ENCODE data around the gene PLOD2. TPM values are rescaled to one million over a fixed set of nuclear protein-coding genes. Genes with fewer than 3 reads are reported as not detected.

PLOD2 gene
- total RNA-seq, 1 donor from 2014 or later: 117 TPM

- peak; percentile 37 for DNase-seq (ENCODE audit: low read depth)
- H3K79me2 ChIP-seq (ENCODE audit: insufficient read depth, low read length): no peaks in the 10 kb centered on the region
Measured at GRCh38 chr3:146092230-146092629, 68.8 kb downstream of the PLOD2 start.

GRCh38 chr3:146091397-146091796 lies 69.6 kb downstream of the PLOD2 start:
- no peaks in the 10 kb centered on the region for H3K79me2 ChIP-seq (ENCODE audit: insufficient read depth, low read length)
- peaks cover 6% of the 10 kb centered on the region for H3K36me3 Mint-ChIP-seq (ENCODE audit: low read depth, unreplicated experiment)
- H3K36me3 ChIP-seq (ENCODE audit: insufficient read depth, low read length): peaks cover 3% of the 10 kb centered on the region
- H3K4me1 ChIP-seq (ENCODE audit: insufficient read depth, low read length): no peaks in the 10 kb centered on the region
- no peak overlapping the region for H3K4me3 ChIP-seq (ENCODE audit: insufficient read depth, low read depth, low read length)
- H3K27me3 ChIP-seq (ENCODE audit: insufficient read depth, low read length): no peaks in the 10 kb centered on the region
- H3K27ac ChIP-seq (ENCODE audit: low read depth, low read length): no peak overlapping the region
- H3K4me1 Mint-ChIP-seq (ENCODE audit: low read depth, unreplicated experiment): peaks cover 14% of the 10 kb centered on the region
- peaks cover 5% of the 10 kb centered on the region for H3K9me3 Mint-ChIP-seq (ENCODE audit: unreplicated experiment)
- H3K9me3 ChIP-seq (ENCODE audit: insufficient read depth, low read depth, low read length): no peaks in the 10 kb centered on the region
- H3K27me3 Mint-ChIP-seq (ENCODE audit: low read depth, unreplicated experiment): no peaks in the 10 kb centered on the region
- no peak overlapping the region for H3K4me3 Mint-ChIP-seq (ENCODE audit: unreplicated experiment)
- peaks cover 10% of the 10 kb centered on the region for H4K20me1 ChIP-seq (ENCODE audit: insufficient read depth, low read length)
- no peak overlapping the region for H3K27ac Mint-ChIP-seq (ENCODE audit: unreplicated experiment)
- no peak overlapping the region for H3K4me2 ChIP-seq (ENCODE audit: low read length)
- no peak overlapping the region for H3K9ac ChIP-seq (ENCODE audit: low read length)
- no peak overlapping the region for H2AFZ ChIP-seq (ENCODE audit: low read depth, low read length)
- no peak for FAIRE-seq
- TF ChIP-seq EZH2 (IDR thresholded peaks at IDR 0.05; ENCODE audit: insufficient read depth, low read length): no peak
- no peak for TF ChIP-seq CTCF (IDR thresholded peaks at IDR 0.05; ENCODE audit: insufficient read depth, low read depth, low read length)
- DNase-seq (ENCODE audit: low read depth): no peak

More at GRCh38 chr3:146092230-146092629, 68.8 kb downstream of the PLOD2 start:
- peaks cover 10% of the 10 kb centered on the region for H4K20me1 ChIP-seq (ENCODE audit: insufficient read depth, low read length)
- TF ChIP-seq CTCF (IDR thresholded peaks at IDR 0.05; ENCODE audit: insufficient read depth, low read depth, low read length) (no peak), EZH2 (IDR thresholded peaks at IDR 0.05; ENCODE audit: insufficient read depth, low read length) (no peak)
- Mint-ChIP-seq H3K4me3 (ENCODE audit: unreplicated experiment) (no peak overlapping the region), H3K9me3 (ENCODE audit: unreplicated experiment) (peaks cover 5% of the 10 kb centered on the region), H3K36me3 (ENCODE audit: low read depth, unreplicated experiment) (peaks cover 6% of the 10 kb centered on the region), H3K27me3 (ENCODE audit: low read depth, unreplicated experiment) (no peaks in the 10 kb centered on the region), H3K4me1 (ENCODE audit: low read depth, unreplicated experiment) (peaks cover 14% of the 10 kb centered on the region), H3K27ac (ENCODE audit: unreplicated experiment) (no peak overlapping the region)
- H3K9ac ChIP-seq (ENCODE audit: low read length): no peak overlapping the region
- H3K9me3 ChIP-seq (ENCODE audit: insufficient read depth, low read depth, low read length): no peaks in the 10 kb centered on the region
- H3K4me3 ChIP-seq (ENCODE audit: insufficient read depth, low read depth, low read length): no peak overlapping the region
- no peak for FAIRE-seq
- no peak overlapping the region for H2AFZ ChIP-seq (ENCODE audit: low read depth, low read length)
- H3K36me3 ChIP-seq (ENCODE audit: insufficient read depth, low read length): peaks cover 3% of the 10 kb centered on the region
- H3K4me2 ChIP-seq (ENCODE audit: low read length): no peak overlapping the region
- no peak overlapping the region for H3K27ac ChIP-seq (ENCODE audit: low read depth, low read length)
- H3K27me3 ChIP-seq (ENCODE audit: insufficient read depth, low read length): no peaks in the 10 kb centered on the region
- H3K4me1 ChIP-seq (ENCODE audit: insufficient read depth, low read length): no peaks in the 10 kb centered on the region

- DNase-seq (ENCODE audit: low read depth): no peak
- H3K79me2 ChIP-seq (ENCODE audit: insufficient read depth, low read length): no peaks in the 10 kb centered on the region
- Mint-ChIP-seq H3K4me3 (ENCODE audit: unreplicated experiment) (no peak overlapping the region), H3K9me3 (ENCODE audit: unreplicated experiment) (peaks cover 5% of the 10 kb centered on the region), H3K27me3 (ENCODE audit: low read depth, unreplicated experiment) (no peaks in the 10 kb centered on the region), H3K4me1 (ENCODE audit: low read depth, unreplicated experiment) (peaks cover 14% of the 10 kb centered on the region), H3K36me3 (ENCODE audit: low read depth, unreplicated experiment) (peaks cover 9% of the 10 kb centered on the region), H3K27ac (ENCODE audit: unreplicated experiment) (no peak overlapping the region)
- H4K20me1 ChIP-seq (ENCODE audit: insufficient read depth, low read length): peaks cover 10% of the 10 kb centered on the region
- peaks cover 3% of the 10 kb centered on the region for H3K36me3 ChIP-seq (ENCODE audit: insufficient read depth, low read length)
- no peak overlapping the region for H3K27ac ChIP-seq (ENCODE audit: low read depth, low read length)
- H3K4me2 ChIP-seq (ENCODE audit: low read length): no peak overlapping the region
- no peak for FAIRE-seq
- no peak overlapping the region for H3K9ac ChIP-seq (ENCODE audit: low read length)
- H3K4me3 ChIP-seq (ENCODE audit: insufficient read depth, low read depth, low read length): no peak overlapping the region
- no peaks in the 10 kb centered on the region for H3K4me1 ChIP-seq (ENCODE audit: insufficient read depth, low read length)
- TF ChIP-seq CTCF (IDR thresholded peaks at IDR 0.05; ENCODE audit: insufficient read depth, low read depth, low read length): no peak
- TF ChIP-seq EZH2 (IDR thresholded peaks at IDR 0.05; ENCODE audit: insufficient read depth, low read length): no peak
- no peaks in the 10 kb centered on the region for H3K27me3 ChIP-seq (ENCODE audit: insufficient read depth, low read length)
- H3K9me3 ChIP-seq (ENCODE audit: insufficient read depth, low read depth, low read length): no peaks in the 10 kb centered on the region
- H2AFZ ChIP-seq (ENCODE audit: low read depth, low read length): no peak overlapping the region
Measured at GRCh38 chr3:146090521-146090920, 70.5 kb downstream of the PLOD2 start.

Data from astrocyte (in vitro differentiated cells and primary cell).